H1 (cell line): ENCODE measurements around the gene FGF14.

Experiments
- EP300 ChIP-seq, 2 experiments: IDR thresholded peaks; 1 replicate in 1 of 2; 2 replicates in 1 of 2; pipeline ENCODE4 v1.6.1; 2011 to 2012; ENCODE audit warnings: low read depth in 2 of 2, low read length in 2 of 2, mild to moderate bottlenecking in 2 of 2, borderline replicate concordance in 1 of 2, inconsistent platforms in 1 of 2, moderate library complexity in 1 of 2
- GTF2F1 ChIP-seq: IDR thresholded peaks from 2 replicates; pipeline ENCODE4 v1.6.1; 2012; ENCODE audit warnings: low read depth, low read length, improper control_type of control experiment, borderline replicate concordance
- NRF1 ChIP-seq: IDR thresholded peaks from 2 replicates; pipeline ENCODE4 v1.6.1; 2011; ENCODE audit warnings: mild to moderate bottlenecking, low read depth, low read length, improper control_type of control experiment
- POLR2A ChIP-seq, 2 experiments: IDR thresholded peaks; 1 replicate in 1 of 2; 2 replicates in 1 of 2; pipeline ENCODE4 v1.6.1; 2011; ENCODE audit warnings: low read depth in 2 of 2, low read length in 2 of 2, mild to moderate bottlenecking in 2 of 2; ENCODE audit errors: control extremely low read depth in 1 of 2
- POLR2AphosphoS5 ChIP-seq: IDR thresholded peaks from 2 replicates; pipeline ENCODE4 v1.6.1; 2011; ENCODE audit warnings: low read depth, low read length
- ZNF274 ChIP-seq: IDR thresholded peaks from 2 replicates; pipeline ENCODE4 v1.7.0; 2012; ENCODE audit warnings: low read length, borderline replicate concordance; ENCODE audit errors: extremely low read depth
- TF ChIP-seq, protein P1 (sequence below), 3 experiments: IDR thresholded peaks; 1 replicate in 2 of 3; 2 replicates in 1 of 3; pipeline versions ENCODE4 v1.5.1 to v1.6.1; 2011; ENCODE audit warnings: low read length in 3 of 3, mild to moderate bottlenecking in 3 of 3, inconsistent platforms in 2 of 3, low read depth in 1 of 3, moderate library complexity in 1 of 3; ENCODE audit not compliant: insufficient read depth in 1 of 3; ENCODE audit errors: control extremely low read depth in 1 of 3
- TF ChIP-seq, protein P2 (sequence below): IDR thresholded peaks from 2 replicates; pipeline ENCODE4 v1.6.1; 2012; ENCODE audit warnings: inconsistent platforms

GRCh38 chr13:102250448-102250847 is 151.4 kb downstream of the FGF14 start:
- TF ChIP-seq, protein P1, sequence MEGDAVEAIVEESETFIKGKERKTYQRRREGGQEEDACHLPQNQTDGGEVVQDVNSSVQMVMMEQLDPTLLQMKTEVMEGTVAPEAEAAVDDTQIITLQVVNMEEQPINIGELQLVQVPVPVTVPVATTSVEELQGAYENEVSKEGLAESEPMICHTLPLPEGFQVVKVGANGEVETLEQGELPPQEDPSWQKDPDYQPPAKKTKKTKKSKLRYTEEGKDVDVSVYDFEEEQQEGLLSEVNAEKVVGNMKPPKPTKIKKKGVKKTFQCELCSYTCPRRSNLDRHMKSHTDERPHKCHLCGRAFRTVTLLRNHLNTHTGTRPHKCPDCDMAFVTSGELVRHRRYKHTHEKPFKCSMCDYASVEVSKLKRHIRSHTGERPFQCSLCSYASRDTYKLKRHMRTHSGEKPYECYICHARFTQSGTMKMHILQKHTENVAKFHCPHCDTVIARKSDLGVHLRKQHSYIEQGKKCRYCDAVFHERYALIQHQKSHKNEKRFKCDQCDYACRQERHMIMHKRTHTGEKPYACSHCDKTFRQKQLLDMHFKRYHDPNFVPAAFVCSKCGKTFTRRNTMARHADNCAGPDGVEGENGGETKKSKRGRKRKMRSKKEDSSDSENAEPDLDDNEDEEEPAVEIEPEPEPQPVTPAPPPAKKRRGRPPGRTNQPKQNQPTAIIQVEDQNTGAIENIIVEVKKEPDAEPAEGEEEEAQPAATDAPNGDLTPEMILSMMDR (IDR thresholded peaks at IDR 0.05; ENCODE audit: control extremely low read depth in 1 of 3, insufficient read depth in 1 of 3, low read depth in 1 of 3, low read length in 3 of 3), result no peak
- TF ChIP-seq ZNF274 (no peak), POLR2AphosphoS5 (no peak), GTF2F1 (no peak), POLR2A (IDR thresholded peaks at IDR 0.05; ENCODE audit: control extremely low read depth in 1 of 2, low read depth in 2 of 2, low read length in 2 of 2) (no peak), EP300 (IDR thresholded peaks at IDR 0.05; ENCODE audit: borderline replicate concordance in 1 of 2, low read depth in 2 of 2, low read length in 2 of 2) (no peak), NRF1 (no peak)
- TF ChIP-seq, protein P2, sequence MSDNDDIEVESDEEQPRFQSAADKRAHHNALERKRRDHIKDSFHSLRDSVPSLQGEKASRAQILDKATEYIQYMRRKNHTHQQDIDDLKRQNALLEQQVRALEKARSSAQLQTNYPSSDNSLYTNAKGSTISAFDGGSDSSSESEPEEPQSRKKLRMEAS, result no peak
